OCI-LY1 (cell line): ENCODE data around the gene RGS1.

Experiments used
- H2AFZ ChIP-seq: fragments of 200-600 bp; sonication (generic), shearing (Covaris generic); 2 replicates; pipeline ENCODE4 v1.6.0; 2014; ENCODE audit warnings: antibody characterized with exemption, mild to moderate bottlenecking, low read length
- H3F3A ChIP-seq: fragments of 200-600 bp; sonication (generic), shearing (Covaris generic); 2 replicates; pipeline ENCODE4 v1.6.0; 2014; ENCODE audit warnings: mild to moderate bottlenecking, antibody characterized with exemption, low read length, moderate library complexity; ENCODE audit not compliant: insufficient read depth
- H3K27ac ChIP-seq: fragments of 200-600 bp; sonication (generic); 2 replicates; pipeline ENCODE4 v1.5.1; 2014; ENCODE audit warnings: low read length, mixed run types, mild to moderate bottlenecking, low read depth; ENCODE audit not compliant: poor library complexity, severe bottlenecking
- H3K27me3 ChIP-seq: fragments of 200-600 bp; sonication (generic); 2 replicates; pipeline ENCODE4 v1.6.0; 2014; ENCODE audit warnings: antibody characterized with exemption, mild to moderate bottlenecking, low read length, moderate library complexity; ENCODE audit not compliant: insufficient read depth
- H3K36me3 ChIP-seq: fragments of 200-600 bp; sonication (generic); 2 replicates; pipeline ENCODE4 v1.6.1; 2014; ENCODE audit warnings: mild to moderate bottlenecking, antibody characterized with exemption, low read length, moderate library complexity, mixed read lengths; ENCODE audit not compliant: insufficient read depth
- H3K4me1 ChIP-seq: fragments of 200-600 bp; sonication (generic); 2 replicates; pipeline ENCODE4 v1.5.1; 2014; ENCODE audit warnings: mild to moderate bottlenecking, low read length, moderate library complexity; ENCODE audit not compliant: insufficient read depth, severe bottlenecking
- H3K4me2 ChIP-seq: fragments of 200-600 bp; sonication (generic), shearing (Covaris generic); 2 replicates; pipeline ENCODE4 v1.6.1; 2014; ENCODE audit warnings: low read length
- H3K4me3 ChIP-seq: fragments of 200-600 bp; sonication (generic); 2 replicates; pipeline ENCODE4 v1.5.1; 2014; ENCODE audit warnings: low read length, low read depth, mild to moderate bottlenecking, mixed read lengths; ENCODE audit not compliant: poor library complexity, severe bottlenecking
- H3K79me2 ChIP-seq: fragments of 200-600 bp; shearing (Covaris generic); 2 replicates; pipeline ENCODE4 v1.6.1; 2016; ENCODE audit warnings: mixed run types, low read length, mixed read lengths; ENCODE audit not compliant: insufficient read depth
- H3K9ac ChIP-seq: fragments of 200-600 bp; sonication (generic), shearing (Covaris generic); 2 replicates; pipeline ENCODE4 v1.6.1; 2014; ENCODE audit warnings: mild to moderate bottlenecking, low read length, mixed read lengths
- H3K9me2 ChIP-seq: fragments of 200-600 bp; sonication (generic), shearing (Covaris generic); 2 replicates; pipeline ENCODE4 v1.6.1; 2014; ENCODE audit warnings: low read depth, mild to moderate bottlenecking, low read length, mixed read lengths
- H3K9me3 ChIP-seq: fragments of 200-600 bp; shearing (Covaris generic); 2 replicates; pipeline ENCODE4 v1.6.1; 2014; ENCODE audit warnings: low read length, mixed read lengths
- H4K20me1 ChIP-seq: fragments of 200-600 bp; sonication (generic), shearing (Covaris generic); 2 replicates; pipeline ENCODE4 v1.6.0; 2016; ENCODE audit warnings: mild to moderate bottlenecking, low read length; ENCODE audit not compliant: insufficient read depth
- CTCF ChIP-seq: fragments of 200-600 bp; sonication (generic), shearing (Covaris generic); IDR thresholded peaks from 2 replicates; pipeline ENCODE4 v1.5.1; 2017; ENCODE audit warnings: mild to moderate bottlenecking, antibody characterized with exemption, low read length, moderate library complexity, mixed read lengths
- EZH2 ChIP-seq: fragments of 200-600 bp; sonication (generic), shearing (Covaris generic); IDR thresholded peaks from 2 replicates; pipeline ENCODE4 v1.8.0; 2017; ENCODE audit warnings: borderline replicate concordance, mixed run types, mild to moderate bottlenecking, antibody characterized with exemption, low read length, moderate library complexity, mixed read lengths

RGS1 gene

GRCh38 chr1:192589813-192590212 lies 14.2 kb downstream of the RGS1 start:
- no peaks in the 10 kb centered on the region for H3K27me3 ChIP-seq
- no peaks in the 10 kb centered on the region for H3K4me1 ChIP-seq
- no peak overlapping the region for H3K4me3 ChIP-seq
- H3K9ac ChIP-seq, result no peak overlapping the region
- no peaks in the 10 kb centered on the region for H3K9me3 ChIP-seq
- no peaks in the 10 kb centered on the region for H3F3A ChIP-seq
- TF ChIP-seq CTCF (no peak), EZH2 (no peak)
- H2AFZ ChIP-seq, result no peak overlapping the region
- no peaks in the 10 kb centered on the region for H3K79me2 ChIP-seq
- H4K20me1 ChIP-seq, result no peaks in the 10 kb centered on the region
- H3K9me2 ChIP-seq, result no peaks in the 10 kb centered on the region
- H3K36me3 ChIP-seq, result no peaks in the 10 kb centered on the region
- no peak overlapping the region for H3K27ac ChIP-seq
- no peak overlapping the region for H3K4me2 ChIP-seq

GRCh38 chr1:192592517-192592916 lies 16.9 kb downstream of the RGS1 start:
- no peaks in the 10 kb centered on the region for H3F3A ChIP-seq
- no peaks in the 10 kb centered on the region for H3K4me1 ChIP-seq
- no peak overlapping the region for H3K4me3 ChIP-seq
- no peak overlapping the region for H3K4me2 ChIP-seq
- no peaks in the 10 kb centered on the region for H3K27me3 ChIP-seq
- no peaks in the 10 kb centered on the region for H3K79me2 ChIP-seq
- no peak overlapping the region for H3K9ac ChIP-seq
- H3K9me3 ChIP-seq, result no peaks in the 10 kb centered on the region
- H3K36me3 ChIP-seq, result no peaks in the 10 kb centered on the region
- no peak for TF ChIP-seq CTCF
- no peak for TF ChIP-seq EZH2
- no peaks in the 10 kb centered on the region for H4K20me1 ChIP-seq
- no peak overlapping the region for H2AFZ ChIP-seq
- H3K27ac ChIP-seq, result no peak overlapping the region
- H3K9me2 ChIP-seq, result no peaks in the 10 kb centered on the region

- H3K4me3 ChIP-seq, result no peak overlapping the region
- H3K9me3 ChIP-seq, result no peaks in the 10 kb centered on the region
- H3K9ac ChIP-seq, result no peak overlapping the region
- H3K36me3 ChIP-seq, result no peaks in the 10 kb centered on the region
- no peaks in the 10 kb centered on the region for H4K20me1 ChIP-seq
- H3K4me1 ChIP-seq, result no peaks in the 10 kb centered on the region
- H3K4me2 ChIP-seq, result no peak overlapping the region
- no peaks in the 10 kb centered on the region for H3K9me2 ChIP-seq
- H3K79me2 ChIP-seq, result no peaks in the 10 kb centered on the region
- H3K27me3 ChIP-seq, result no peaks in the 10 kb centered on the region
- no peak overlapping the region for H3K27ac ChIP-seq
- TF ChIP-seq EZH2, result no peak
- no peak for TF ChIP-seq CTCF
- no peaks in the 10 kb centered on the region for H3F3A ChIP-seq
- H2AFZ ChIP-seq, result no peak overlapping the region
Observed at GRCh38 chr1:192592981-192593708, 17.6 kb downstream of the RGS1 start.
